Uterus (tissue), 2 donors: ENCODE results near the gene MRAP.

Experiments
- CTCF ChIP-seq, 4 experiments: fragments of 200-600 bp in 2 of 4; fragments of 450-650 bp in 2 of 4; sonication (generic) in 2 of 4; IDR thresholded peaks; one replicate each; pipeline ENCODE4 v1.5.1; 2016 to 2019; ENCODE audit warnings: antibody characterized with exemption in 4 of 4, mild to moderate bottlenecking in 2 of 4, moderate library complexity in 1 of 4
- POLR2A ChIP-seq, 2 donors: fragments of 450-650 bp; IDR thresholded peaks; one replicate each; pipeline ENCODE4 v1.6.1; 2016; ENCODE audit warnings: antibody characterized with exemption in 2 of 2, mild to moderate bottlenecking in 1 of 2, moderate library complexity in 1 of 2

- TF ChIP-seq POLR2A (IDR thresholded peaks at IDR 0.05) (no peak), CTCF (IDR thresholded peaks at IDR 0.05) (no peak)
These were observed 33.9 kb downstream of the MRAP start for GRCh38 chr21:32332463-32332951.
